ENCODE measurements around the gene PIEZO1. TPM values are rescaled to one million over a fixed set of nuclear protein-coding genes. Genes with fewer than 3 reads are reported as not detected.
A peak's percentile ranks its signal among the peaks of the same experiment; 100 is the strongest.

PIEZO1 gene
- total RNA-seq, 2 donors from 2014 or later, result 84.1 to 97.0 TPM

GRCh38 chr16:88739139-88739976 lies 45.7 kb downstream of the PIEZO1 start:
- WGBS, 2 experiments (ENCODE audit: insufficient coverage in 1 of 2, insufficient read length in 1 of 2), result 89% methylated on average over 17 to 22 of the region's 22 CpGs
- no peaks in the 10 kb centered on the region for H3K9me3 Mint-ChIP-seq
- DNase-seq, result no peak

GRCh38 chr16:88738151-88739084 lies 46.6 kb downstream of the PIEZO1 start:
- Mint-ChIP-seq H3K4me3 (no peak overlapping the region), H3K27ac (no peak overlapping the region)
- no peak for TF ChIP-seq CTCF (conservative IDR thresholded peaks at IDR 0.05)

More at GRCh38 chr16:88739139-88739976, 45.7 kb downstream of the PIEZO1 start:
- peaks cover 9% of the 10 kb centered on the region for H3K36me3 ChIP-seq (ENCODE audit: control insufficient read depth, insufficient read depth, low read length)
- H3K4me1 ChIP-seq (ENCODE audit: control insufficient read depth, insufficient read depth, low read length), result no peaks in the 10 kb centered on the region
- Mint-ChIP-seq H3K27ac (no peak overlapping the region), H3K27me3 (ENCODE audit: insufficient read depth) (no peaks in the 10 kb centered on the region), H3K4me1 (no peaks in the 10 kb centered on the region), H3K4me3 (no peak overlapping the region), H3K36me3 (ENCODE audit: low read depth) (peaks cover 1% of the 10 kb centered on the region)
- no peak overlapping the region for H3K9ac ChIP-seq (ENCODE audit: extremely low read depth, low read length, poor library complexity, severe bottlenecking)
- no peaks in the 10 kb centered on the region for H3K9me3 ChIP-seq (ENCODE audit: control insufficient read depth, low read length)
- H3K27me3 ChIP-seq (ENCODE audit: control insufficient read depth, insufficient read depth, low read length, poor library complexity, severe bottlenecking), result no peaks in the 10 kb centered on the region
- H3K27ac ChIP-seq (ENCODE audit: low read depth, low read length), result no peak overlapping the region
- TF ChIP-seq CTCF (conservative IDR thresholded peaks at IDR 0.05), result no peak
- H3K4me3 ChIP-seq (ENCODE audit: low read length), result no peak overlapping the region

GRCh38 chr16:88737298-88738150 lies 47.5 kb downstream of the PIEZO1 start:
- no peak overlapping the region for H3K27ac Mint-ChIP-seq
- peaks cover 5% of the 10 kb centered on the region for H3K36me3 Mint-ChIP-seq (ENCODE audit: low read depth)
- no peaks in the 10 kb centered on the region for H3K27me3 Mint-ChIP-seq (ENCODE audit: insufficient read depth)
- WGBS, 2 experiments (ENCODE audit: insufficient coverage in 1 of 2, insufficient read length in 1 of 2), result 33 to 47% methylated on average over 30 to 54 of the region's 54 CpGs
- TF ChIP-seq CTCF (conservative IDR thresholded peaks at IDR 0.05), result peak; percentile 99
- H3K4me1 ChIP-seq (ENCODE audit: control insufficient read depth, insufficient read depth, low read length), result no peaks in the 10 kb centered on the region
- H3K27ac ChIP-seq (ENCODE audit: low read depth, low read length), result no peak overlapping the region
- DNase-seq, result peak; percentile 87
- H3K9me3 Mint-ChIP-seq, result no peaks in the 10 kb centered on the region
- H3K4me3 Mint-ChIP-seq, result no peak overlapping the region
- H3K4me1 Mint-ChIP-seq, result no peaks in the 10 kb centered on the region
- no peaks in the 10 kb centered on the region for H3K27me3 ChIP-seq (ENCODE audit: control insufficient read depth, insufficient read depth, low read length, poor library complexity, severe bottlenecking)
- peaks cover 14% of the 10 kb centered on the region for H3K36me3 ChIP-seq (ENCODE audit: control insufficient read depth, insufficient read depth, low read length)
- no peak overlapping the region for H3K9ac ChIP-seq (ENCODE audit: extremely low read depth, low read length, poor library complexity, severe bottlenecking)
- no peaks in the 10 kb centered on the region for H3K9me3 ChIP-seq (ENCODE audit: control insufficient read depth, low read length)
- H3K4me3 ChIP-seq (ENCODE audit: low read length), result no peak overlapping the region

More at GRCh38 chr16:88738151-88739084, 46.6 kb downstream of the PIEZO1 start:
- Histone ChIP-seq H3K27me3 (ENCODE audit: control insufficient read depth, insufficient read depth, low read length, poor library complexity, severe bottlenecking) (no peaks in the 10 kb centered on the region), H3K4me1 (ENCODE audit: control insufficient read depth, insufficient read depth, low read length) (no peaks in the 10 kb centered on the region), H3K9ac (ENCODE audit: extremely low read depth, low read length, poor library complexity, severe bottlenecking) (no peak overlapping the region), H3K36me3 (ENCODE audit: control insufficient read depth, insufficient read depth, low read length) (peaks cover 14% of the 10 kb centered on the region), H3K9me3 (ENCODE audit: control insufficient read depth, low read length) (no peaks in the 10 kb centered on the region), H3K27ac (ENCODE audit: low read depth, low read length) (no peak overlapping the region), H3K4me3 (ENCODE audit: low read length) (no peak overlapping the region)
- WGBS, 2 experiments (ENCODE audit: insufficient coverage in 1 of 2, insufficient read length in 1 of 2), result 94 to 96% methylated on average over 21 to 41 of the region's 41 CpGs
- no peaks in the 10 kb centered on the region for H3K4me1 Mint-ChIP-seq
- peaks cover 5% of the 10 kb centered on the region for H3K36me3 Mint-ChIP-seq (ENCODE audit: low read depth)
- no peaks in the 10 kb centered on the region for H3K9me3 Mint-ChIP-seq
- no peaks in the 10 kb centered on the region for H3K27me3 Mint-ChIP-seq (ENCODE audit: insufficient read depth)
- DNase-seq, result no peak

Measured in endodermal cell (in vitro differentiated cells).